HUES48 (cell line): ENCODE measurements around the gene DMD.
A peak's percentile ranks its signal among the peaks of the same experiment; 100 is the strongest.

ENCODE experiments used
- H3K27ac ChIP-seq: one replicate; pipeline ENCODE4 v1.7.0; 2013; ENCODE audit warnings: low read depth, low read length, inconsistent platforms
- H3K27me3 ChIP-seq: 2 replicates; pipeline ENCODE4 v1.6.1; 2013; ENCODE audit warnings: mild to moderate bottlenecking, low read length; ENCODE audit not compliant: control insufficient read depth, insufficient read depth
- H3K36me3 ChIP-seq: 2 replicates; pipeline ENCODE4 v1.6.1; 2013; ENCODE audit warnings: low read length; ENCODE audit not compliant: control insufficient read depth, insufficient read depth
- H3K4me1 ChIP-seq: 2 replicates; pipeline ENCODE4 v1.6.1; 2013; ENCODE audit warnings: mild to moderate bottlenecking, low read length; ENCODE audit not compliant: control insufficient read depth, insufficient read depth
- H3K4me3 ChIP-seq: 2 replicates; pipeline ENCODE4 v1.5.1; 2013; ENCODE audit warnings: mild to moderate bottlenecking, low read depth, low read length
- H3K9ac ChIP-seq: 2 replicates; pipeline ENCODE4 v1.6.1; 2013; ENCODE audit warnings: mild to moderate bottlenecking, low read depth, low read length, moderate library complexity
- H3K9me3 ChIP-seq: 2 replicates; pipeline ENCODE4 v1.6.1; 2013; ENCODE audit warnings: low read length; ENCODE audit not compliant: control insufficient read depth, insufficient read depth

Gene DMD

DNA sequence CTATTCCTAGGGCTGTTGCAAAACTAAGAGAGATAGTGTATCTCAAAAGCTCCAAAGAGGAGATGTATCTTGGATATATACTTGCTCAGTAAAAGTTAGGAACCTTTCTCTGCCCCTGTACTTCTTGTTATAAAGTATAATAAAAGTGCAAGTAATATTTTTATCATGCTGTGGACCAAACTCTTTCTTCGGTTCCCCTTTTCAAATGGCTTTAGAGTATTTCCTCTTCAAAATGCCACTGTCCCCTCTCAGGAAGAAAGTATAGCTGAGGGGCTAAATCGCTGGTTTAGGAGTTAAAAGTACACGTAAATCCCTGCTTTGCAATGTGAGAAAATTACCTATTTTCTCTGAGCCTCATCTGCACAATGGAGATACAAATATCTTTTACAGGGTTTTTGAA is 1970.4 kb downstream of the DMD start:
- H3K4me3 ChIP-seq = no peak overlapping the region
- H3K9ac ChIP-seq = no peak overlapping the region
- peaks cover 21% of the 10 kb centered on the region for H3K4me1 ChIP-seq
- H3K27me3 ChIP-seq = no peaks in the 10 kb centered on the region
- no peaks in the 10 kb centered on the region for H3K9me3 ChIP-seq
- H3K36me3 ChIP-seq = no peaks in the 10 kb centered on the region
- H3K27ac ChIP-seq = no peak overlapping the region

DNA sequence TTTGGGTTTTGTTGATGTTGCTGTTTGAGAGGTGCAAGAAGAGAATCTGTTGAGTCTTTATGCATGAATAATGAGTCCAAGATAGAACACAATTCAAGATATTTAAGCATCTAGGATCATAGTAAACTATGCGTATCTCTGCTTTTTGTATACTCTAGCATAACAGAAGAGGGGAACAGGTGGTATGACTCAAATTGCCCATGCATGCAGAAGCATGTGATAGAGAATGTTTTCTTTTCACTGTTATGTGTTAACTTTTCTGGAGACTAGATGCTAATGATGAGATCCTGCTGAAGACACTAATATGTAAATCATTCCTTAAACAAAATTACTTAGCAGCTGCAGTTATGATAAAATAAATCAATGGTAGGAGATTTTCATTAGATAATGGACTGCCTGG is 1974.2 kb downstream of the DMD start:
- Histone ChIP-seq H3K4me3 (no peak overlapping the region), H3K9ac (no peak overlapping the region), H3K27ac (no peak overlapping the region), H3K36me3 (no peaks in the 10 kb centered on the region), H3K4me1 (peaks cover 51% of the 10 kb centered on the region), H3K9me3 (no peaks in the 10 kb centered on the region), H3K27me3 (no peaks in the 10 kb centered on the region)

DNA sequence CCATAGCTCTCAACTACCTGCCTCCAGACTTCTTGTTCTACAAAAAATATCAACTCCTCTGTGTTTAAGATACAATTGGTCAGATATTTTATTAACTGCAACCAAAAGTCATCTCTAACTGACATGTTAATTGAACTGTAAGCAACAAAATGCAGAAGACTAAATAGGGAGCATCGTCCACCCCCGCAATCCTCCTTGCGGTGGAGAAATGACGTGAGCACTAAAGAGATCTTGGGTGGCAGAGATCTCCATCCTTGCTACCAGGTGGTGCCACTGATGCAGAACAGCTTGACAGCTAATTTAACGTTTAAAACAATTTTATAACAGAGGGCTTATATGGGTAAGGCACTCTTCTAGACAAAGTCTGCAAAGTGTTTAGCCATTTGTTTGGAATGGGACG is 1975.1 kb downstream of the DMD start:
- Histone ChIP-seq H3K27me3 (no peaks in the 10 kb centered on the region), H3K4me3 (no peak overlapping the region), H3K9me3 (no peaks in the 10 kb centered on the region), H3K36me3 (no peaks in the 10 kb centered on the region), H3K9ac (no peak overlapping the region), H3K27ac (no peak overlapping the region), H3K4me1 (peaks cover 54% of the 10 kb centered on the region)

DNA sequence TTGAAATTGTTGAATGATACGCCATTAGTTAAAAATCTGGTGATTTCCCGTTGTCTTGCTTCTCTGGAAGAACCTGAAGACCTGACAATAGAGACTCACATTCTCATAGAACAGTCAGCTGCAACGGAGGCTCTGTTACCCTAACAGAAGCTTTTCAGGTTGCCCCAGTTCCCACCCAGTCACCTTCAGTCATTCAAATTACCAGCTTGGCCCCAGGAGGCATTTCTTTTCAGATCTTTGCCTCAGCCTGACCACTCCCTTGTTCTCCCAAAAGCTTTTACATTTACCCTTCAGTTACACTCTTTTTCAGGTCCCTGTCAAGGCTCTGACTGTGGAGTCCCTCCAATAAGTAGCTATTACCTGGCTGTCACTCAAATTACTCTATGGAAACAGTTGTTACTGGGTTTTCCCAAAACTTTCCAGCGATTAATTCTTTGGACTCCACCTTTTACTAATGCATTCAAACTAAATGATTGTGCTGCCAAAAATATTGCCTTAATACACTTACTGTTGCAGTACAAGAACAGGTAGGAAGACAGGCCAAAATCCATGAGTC is 1977.3 kb downstream of the DMD start:
- H3K9me3 ChIP-seq = no peaks in the 10 kb centered on the region
- H3K27me3 ChIP-seq = no peaks in the 10 kb centered on the region
- peaks cover 54% of the 10 kb centered on the region for H3K4me1 ChIP-seq
- H3K36me3 ChIP-seq = no peaks in the 10 kb centered on the region
- no peak overlapping the region for H3K9ac ChIP-seq
- H3K27ac ChIP-seq = peak overlapping the region; percentile 65
- H3K4me3 ChIP-seq = peak overlapping the region; percentile 22; the same call in 1 of the 2 replicates

DNA sequence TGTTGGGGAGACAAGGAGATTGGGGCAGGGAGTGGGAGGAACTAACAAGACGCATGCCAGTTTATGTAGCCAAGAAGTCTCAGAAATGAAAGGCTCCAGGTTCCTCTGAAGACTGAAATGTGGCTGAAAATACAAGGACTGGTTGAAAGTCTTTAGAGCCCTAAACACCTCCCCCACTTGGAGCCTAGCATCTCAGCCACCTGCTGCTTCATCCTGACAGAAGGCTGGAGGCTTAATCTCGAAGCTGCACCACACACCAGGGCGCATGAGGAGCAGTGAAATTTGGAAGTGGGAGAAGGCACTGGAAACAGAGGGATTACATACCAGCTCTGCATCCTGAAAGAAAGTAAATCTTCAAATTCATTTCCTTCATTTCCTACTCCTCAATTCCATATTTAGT is 1978.8 kb downstream of the DMD start:
- H3K27me3 ChIP-seq = no peaks in the 10 kb centered on the region
- no peaks in the 10 kb centered on the region for H3K36me3 ChIP-seq
- no peak overlapping the region for H3K9ac ChIP-seq
- H3K27ac ChIP-seq = peak overlapping the region; percentile 0
- H3K4me3 ChIP-seq = 0 out of 2 replicates have a peak overlapping the region, but pooled peaks have one; percentile 4
- H3K4me1 ChIP-seq = peaks cover 44% of the 10 kb centered on the region
- no peaks in the 10 kb centered on the region for H3K9me3 ChIP-seq

DNA sequence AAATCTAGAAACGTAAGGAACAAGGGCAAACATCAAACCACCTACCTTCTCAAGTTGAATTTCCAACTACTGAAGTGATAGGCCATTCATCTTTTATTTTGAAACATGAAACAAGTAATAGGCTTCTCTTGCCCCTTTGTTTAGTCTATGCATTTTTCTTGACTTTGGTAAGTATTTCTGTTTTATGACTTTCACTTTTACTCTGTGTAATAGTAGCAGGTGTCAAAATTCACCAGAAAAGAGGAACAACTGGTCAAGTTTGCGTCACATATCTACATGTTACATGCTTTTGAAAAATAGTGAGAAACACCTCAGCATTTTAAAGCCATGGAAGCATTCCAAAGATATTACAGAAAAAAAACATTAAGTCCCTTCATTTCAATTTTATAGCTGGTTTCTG is 1982.4 kb downstream of the DMD start:
- H3K9me3 ChIP-seq = no peaks in the 10 kb centered on the region
- no peak overlapping the region for H3K9ac ChIP-seq
- H3K4me1 ChIP-seq = peaks cover 20% of the 10 kb centered on the region
- H3K36me3 ChIP-seq = no peaks in the 10 kb centered on the region
- no peaks in the 10 kb centered on the region for H3K27me3 ChIP-seq
- no peak overlapping the region for H3K4me3 ChIP-seq
- no peak overlapping the region for H3K27ac ChIP-seq

DNA sequence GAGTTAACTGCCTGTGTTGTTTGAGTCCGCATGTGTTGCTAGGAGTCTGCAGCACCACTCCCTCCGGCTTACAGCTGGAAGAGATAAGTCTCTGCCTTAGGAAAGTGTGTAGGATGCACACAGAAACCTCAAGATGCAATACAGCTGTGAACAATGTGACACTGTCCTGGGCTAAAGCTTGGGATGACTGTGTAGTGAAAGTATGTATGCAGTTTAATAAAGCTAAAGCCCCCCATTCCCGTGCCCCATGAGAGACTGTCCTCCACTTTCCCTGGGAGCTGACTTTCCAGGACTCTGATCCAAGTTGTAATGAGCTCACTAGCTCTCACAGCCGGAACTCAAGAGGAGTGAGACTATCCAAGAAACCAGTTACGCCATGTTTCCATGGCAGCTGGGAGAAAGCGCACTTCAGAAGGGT is 1982.9 kb downstream of the DMD start:
- H3K9ac ChIP-seq = no peak overlapping the region
- no peaks in the 10 kb centered on the region for H3K9me3 ChIP-seq
- H3K27me3 ChIP-seq = no peaks in the 10 kb centered on the region
- no peak overlapping the region for H3K4me3 ChIP-seq
- H3K27ac ChIP-seq = no peak overlapping the region
- no peaks in the 10 kb centered on the region for H3K36me3 ChIP-seq
- H3K4me1 ChIP-seq = peaks cover 16% of the 10 kb centered on the region

DNA sequence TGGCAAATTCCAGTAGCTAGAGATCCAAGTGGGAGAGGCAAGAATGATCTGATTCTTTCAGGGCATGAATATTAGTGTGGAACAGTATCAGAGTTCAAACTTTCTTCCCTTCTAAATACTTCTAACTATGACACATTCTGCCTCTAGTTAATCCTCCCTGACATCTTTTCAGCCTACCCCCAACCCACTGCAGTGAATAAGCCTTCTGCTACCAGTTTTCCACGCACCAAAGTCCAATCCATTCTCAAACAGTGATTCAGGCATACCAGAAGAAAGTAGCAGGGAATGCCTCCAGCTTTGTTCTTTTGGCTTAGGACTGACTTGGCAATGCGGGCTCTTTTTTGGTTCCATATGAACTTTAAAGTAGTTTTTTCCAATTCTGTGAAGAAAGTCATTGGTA is 1984.1 kb downstream of the DMD start:
- H3K4me3 ChIP-seq = no peak overlapping the region
- H3K9ac ChIP-seq = no peak overlapping the region
- H3K9me3 ChIP-seq = no peaks in the 10 kb centered on the region
- no peaks in the 10 kb centered on the region for H3K27me3 ChIP-seq
- no peaks in the 10 kb centered on the region for H3K36me3 ChIP-seq
- H3K27ac ChIP-seq = no peak overlapping the region
- peaks cover 4% of the 10 kb centered on the region for H3K4me1 ChIP-seq

DNA sequence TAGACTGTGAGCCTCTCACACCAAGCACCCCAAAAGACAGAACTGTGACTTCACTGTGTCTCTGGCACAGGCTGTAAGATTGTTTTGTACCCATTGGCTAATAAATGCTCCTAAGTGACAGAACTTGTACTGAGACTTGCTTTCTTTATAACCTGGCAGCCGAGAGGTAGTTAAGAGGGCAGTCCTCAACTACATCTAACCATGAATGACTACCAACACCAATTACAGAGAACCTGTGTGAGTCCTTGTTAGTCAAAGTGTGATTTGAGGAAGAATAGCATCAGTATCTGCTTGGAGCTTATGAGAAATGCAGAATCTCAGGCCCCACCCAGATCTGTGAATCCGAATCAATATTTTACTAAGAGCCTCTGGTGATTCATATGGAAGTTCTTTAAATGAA is 1985.5 kb downstream of the DMD start:
- Histone ChIP-seq H3K4me3 (no peak overlapping the region), H3K9ac (no peak overlapping the region), H3K36me3 (no peaks in the 10 kb centered on the region), H3K9me3 (no peaks in the 10 kb centered on the region), H3K27me3 (no peaks in the 10 kb centered on the region), H3K4me1 (no peaks in the 10 kb centered on the region), H3K27ac (no peak overlapping the region)

DNA sequence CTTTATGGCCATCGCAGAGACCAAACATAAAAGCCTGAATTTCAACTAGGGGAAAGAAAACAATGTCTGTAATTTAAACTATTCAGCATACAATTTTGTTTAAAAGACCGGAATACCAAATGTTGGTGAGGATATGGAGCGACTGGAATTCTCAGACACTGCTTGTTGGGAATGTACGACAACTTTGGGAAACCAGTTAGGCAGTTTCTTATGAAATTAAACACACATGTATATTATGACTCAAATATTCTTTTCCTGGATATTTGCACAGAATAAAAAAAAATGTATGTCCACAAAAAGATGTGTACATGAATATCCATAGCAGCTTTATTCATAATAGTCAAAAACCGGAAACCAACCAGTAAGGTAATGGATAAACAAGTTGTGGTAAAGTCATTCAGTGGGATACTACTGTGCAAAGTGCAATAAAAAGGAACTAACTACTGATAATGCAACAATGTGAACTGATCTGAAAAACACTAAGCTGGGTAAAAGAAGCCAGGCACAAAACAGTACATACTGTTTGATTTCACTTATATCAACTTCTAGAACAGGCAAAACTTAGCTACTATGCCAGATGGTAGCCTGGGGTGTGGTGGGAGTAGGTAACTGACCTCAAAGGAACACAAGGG is 1986.9 kb downstream of the DMD start:
- H3K27me3 ChIP-seq = no peaks in the 10 kb centered on the region
- no peaks in the 10 kb centered on the region for H3K9me3 ChIP-seq
- H3K4me3 ChIP-seq = no peak overlapping the region
- H3K27ac ChIP-seq = no peak overlapping the region
- no peak overlapping the region for H3K9ac ChIP-seq
- no peaks in the 10 kb centered on the region for H3K36me3 ChIP-seq
- H3K4me1 ChIP-seq = no peaks in the 10 kb centered on the region

DNA sequence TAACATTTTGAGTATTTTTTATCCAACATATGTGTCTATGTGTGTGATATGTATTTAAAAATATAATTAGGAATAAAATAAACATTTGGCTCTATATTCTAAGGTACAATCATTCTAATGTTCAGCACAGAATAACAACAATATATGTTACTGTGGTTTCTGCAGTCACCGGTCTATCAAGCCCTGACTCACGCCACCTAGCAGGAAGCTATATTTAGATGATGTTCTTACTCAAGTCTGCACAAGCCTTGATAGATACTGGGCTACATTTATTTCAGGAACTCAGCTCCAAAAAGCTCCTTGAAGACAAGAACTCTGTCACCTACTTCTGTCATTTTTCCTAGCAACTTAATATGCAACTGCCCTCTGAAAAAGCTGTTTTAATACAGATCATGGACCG is 1987.5 kb downstream of the DMD start:
- peaks cover 3% of the 10 kb centered on the region; the same call in 1 of the 2 replicates for H3K4me1 ChIP-seq
- no peak overlapping the region for H3K27ac ChIP-seq
- no peak overlapping the region for H3K9ac ChIP-seq
- no peaks in the 10 kb centered on the region for H3K9me3 ChIP-seq
- no peaks in the 10 kb centered on the region for H3K36me3 ChIP-seq
- H3K4me3 ChIP-seq = no peak overlapping the region
- H3K27me3 ChIP-seq = no peaks in the 10 kb centered on the region
